Measurements from ENCODE around the gene NMNAT2.
"Not testable (repeated sequence)": the region's sequence is repeated elsewhere in the genome, so short reads cannot be mapped to it uniquely, and the experiment has no call there.

NMNAT2 gene

DNA sequence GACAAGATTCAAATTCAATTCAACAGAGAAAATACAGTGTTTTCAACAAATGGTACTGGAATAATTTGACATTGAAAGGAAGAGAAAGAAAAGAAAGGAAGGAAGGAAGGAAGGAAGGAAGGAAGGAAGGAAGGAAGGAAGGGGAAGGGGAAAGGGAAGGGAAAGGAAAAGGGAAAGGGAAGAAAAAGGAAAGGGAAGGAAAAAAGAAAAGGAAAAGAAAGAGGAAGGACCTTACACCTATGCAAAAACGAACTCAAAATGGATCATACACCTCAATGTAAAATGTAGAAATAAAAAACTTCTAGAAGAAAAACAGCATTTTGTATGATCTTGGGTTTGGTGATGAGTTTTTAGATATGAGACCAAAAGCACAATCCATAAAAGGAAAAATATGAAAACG is 19.9 kb upstream of the NMNAT2 start:
- no peak for DNase-seq
- H3K27me3 Mint-ChIP-seq, result peaks cover 38 to 40% of the 10 kb centered on the region in 2 donors
- no peak for ATAC-seq (replicated peaks)
- H3K36me3 Mint-ChIP-seq (ENCODE audit: insufficient read depth), result no peaks in the 10 kb centered on the region
- H3K4me1 Mint-ChIP-seq (ENCODE audit: low read depth in 2 of 2), result no peaks in the 10 kb centered on the region
- no peak overlapping the region for H3K4me3 Mint-ChIP-seq
- no peaks in the 10 kb centered on the region for H3K9me3 Mint-ChIP-seq
- no peak overlapping the region for H3K27ac Mint-ChIP-seq

DNA sequence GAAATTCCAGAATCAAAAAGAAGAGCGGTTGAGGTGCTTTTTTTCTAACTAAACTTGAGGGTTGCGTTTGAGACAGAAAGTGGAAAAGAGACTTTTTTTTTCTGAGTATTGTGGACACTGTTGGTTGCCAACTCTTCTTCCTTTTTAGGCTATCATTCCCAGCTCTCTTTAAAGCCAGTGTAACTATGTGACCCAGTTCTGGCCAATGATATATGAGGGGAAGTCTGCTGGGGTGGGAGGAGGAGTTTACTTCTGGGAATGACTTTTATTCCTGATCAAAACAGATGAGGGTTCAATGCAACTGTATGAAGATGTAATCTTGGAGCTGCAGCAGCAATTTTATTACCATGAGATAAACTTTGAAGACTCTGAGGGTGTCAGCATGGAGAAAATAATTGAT is 17.3 kb upstream of the NMNAT2 start:
- H3K27ac Mint-ChIP-seq, result no peak overlapping the region
- H3K9me3 Mint-ChIP-seq, result no peaks in the 10 kb centered on the region
- no peaks in the 10 kb centered on the region for H3K36me3 Mint-ChIP-seq (ENCODE audit: insufficient read depth)
- H3K4me3 Mint-ChIP-seq, result no peak overlapping the region
- peaks cover 45 to 50% of the 10 kb centered on the region in 2 donors for H3K27me3 Mint-ChIP-seq
- DNase-seq, result no peak
- no peak for ATAC-seq (replicated peaks)
- H3K4me1 Mint-ChIP-seq (ENCODE audit: low read depth in 2 of 2), result no peaks in the 10 kb centered on the region

DNA sequence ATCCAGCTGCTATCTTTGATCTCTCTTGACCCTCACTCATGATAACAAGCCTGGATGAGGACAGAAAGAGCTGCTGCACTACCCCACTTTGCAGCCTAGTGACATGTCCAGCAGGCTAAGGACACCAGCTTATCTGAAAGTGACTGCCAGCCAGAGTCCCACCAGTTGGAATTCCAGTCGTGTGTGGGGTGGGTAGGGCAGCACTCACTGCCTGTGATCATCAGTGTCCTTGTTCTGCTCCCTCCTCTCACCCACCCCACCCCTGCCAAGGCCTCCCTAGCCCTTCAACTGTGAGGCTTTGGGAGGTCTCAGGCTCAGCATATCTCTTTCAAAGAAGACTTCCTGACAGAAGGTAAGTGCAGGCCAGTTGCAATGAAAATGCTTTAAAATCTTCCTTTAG is 15.5 kb upstream of the NMNAT2 start:
- no peaks in the 10 kb centered on the region for H3K9me3 Mint-ChIP-seq
- H3K27ac Mint-ChIP-seq, result no peak overlapping the region
- peaks cover 47 to 63% of the 10 kb centered on the region in 2 donors for H3K27me3 Mint-ChIP-seq
- H3K36me3 Mint-ChIP-seq (ENCODE audit: insufficient read depth), result no peaks in the 10 kb centered on the region
- H3K4me1 Mint-ChIP-seq (ENCODE audit: low read depth in 2 of 2), result no peaks in the 10 kb centered on the region
- ATAC-seq (replicated peaks) (no peak), DNase-seq (no peak)
- H3K4me3 Mint-ChIP-seq, result no peak overlapping the region

DNA sequence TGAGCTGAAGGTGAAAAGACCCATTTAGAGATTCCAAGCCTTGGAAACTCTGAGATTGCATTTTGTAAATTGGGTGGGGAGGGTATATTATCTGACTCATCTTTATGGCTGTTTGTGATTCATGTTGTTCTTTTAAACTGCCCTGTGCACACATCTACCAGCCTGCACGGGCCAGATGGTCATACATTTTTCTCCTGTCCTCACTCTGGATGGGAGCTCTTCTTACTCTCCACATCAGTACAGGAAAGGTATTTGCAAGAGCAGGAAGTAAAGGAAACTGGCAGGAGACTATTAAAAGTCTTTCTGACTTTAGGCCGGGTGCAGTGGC is 14.3 kb upstream of the NMNAT2 start:
- no peak for DNase-seq
- Mint-ChIP-seq H3K4me1 (ENCODE audit: low read depth in 2 of 2) (no peaks in the 10 kb centered on the region), H3K36me3 (ENCODE audit: insufficient read depth) (no peaks in the 10 kb centered on the region), H3K9me3 (no peaks in the 10 kb centered on the region), H3K27me3 (peaks cover 42 to 62% of the 10 kb centered on the region in 2 donors), H3K27ac (no peak overlapping the region), H3K4me3 (no peak overlapping the region)
- ATAC-seq (replicated peaks), result no peak

- ATAC-seq (replicated peaks) (no peak), DNase-seq (no peak)
- H3K4me3 Mint-ChIP-seq, result no peak overlapping the region
- peaks cover 42 to 61% of the 10 kb centered on the region in 2 donors for H3K27me3 Mint-ChIP-seq
- H3K9me3 Mint-ChIP-seq, result no peaks in the 10 kb centered on the region
- no peaks in the 10 kb centered on the region for H3K36me3 Mint-ChIP-seq (ENCODE audit: insufficient read depth)
- H3K4me1 Mint-ChIP-seq (ENCODE audit: low read depth in 2 of 2), result no peaks in the 10 kb centered on the region
- no peak overlapping the region for H3K27ac Mint-ChIP-seq
Observed at GRCh38 chr1:183431840-183432547, 13.8 kb upstream of the NMNAT2 start.

DNA sequence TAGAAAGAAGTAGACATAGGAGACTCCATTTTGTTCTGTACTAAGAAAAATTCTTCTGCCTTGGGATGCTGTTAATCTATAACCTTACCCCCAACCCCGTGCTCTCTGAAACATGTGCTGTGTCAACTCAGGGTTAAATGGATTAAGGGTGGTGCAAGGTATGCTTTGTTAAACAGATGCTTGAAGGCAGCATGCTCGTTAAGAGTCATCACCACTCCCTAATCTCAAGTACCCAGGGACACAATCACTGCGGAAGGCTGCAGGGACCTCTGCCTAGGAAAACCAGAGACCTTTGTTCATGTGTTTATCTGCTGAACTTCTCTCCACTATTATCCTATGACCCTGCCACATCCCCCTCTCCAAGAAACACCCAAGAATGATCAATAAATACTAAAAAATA is 9.4 kb upstream of the NMNAT2 start:
- H3K36me3 Mint-ChIP-seq (ENCODE audit: insufficient read depth); H3K4me1 Mint-ChIP-seq (ENCODE audit: low read depth in 2 of 2); DNase-seq; H3K9me3 Mint-ChIP-seq; H3K4me3 Mint-ChIP-seq; ATAC-seq (replicated peaks); H3K27ac Mint-ChIP-seq: not testable (repeated sequence)
- H3K27me3 Mint-ChIP-seq, result peaks cover 29 to 62% of the 10 kb centered on the region in 2 donors

DNA sequence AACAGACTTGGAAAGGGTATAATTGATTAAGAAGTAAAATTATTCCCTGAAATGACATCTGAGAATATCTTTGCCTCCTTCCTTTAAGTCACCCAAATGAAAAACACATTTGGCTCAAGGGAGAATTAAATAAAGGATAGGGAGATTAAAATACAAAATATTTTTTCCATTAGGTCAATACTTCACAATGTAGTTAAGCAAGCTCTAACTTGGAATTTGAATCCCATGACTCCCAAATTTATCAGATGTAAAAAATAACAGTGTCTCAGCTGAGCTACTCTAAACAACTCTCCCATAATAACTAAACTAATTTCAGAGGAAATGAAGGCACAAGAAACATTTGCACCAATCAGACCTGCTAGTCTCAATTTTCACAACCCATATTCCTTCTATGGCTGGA is 6.5 kb upstream of the NMNAT2 start:
- H3K4me3 Mint-ChIP-seq, result no peak overlapping the region
- no peaks in the 10 kb centered on the region for H3K4me1 Mint-ChIP-seq (ENCODE audit: low read depth in 2 of 2)
- no peaks in the 10 kb centered on the region for H3K36me3 Mint-ChIP-seq (ENCODE audit: insufficient read depth)
- H3K9me3 Mint-ChIP-seq, result no peaks in the 10 kb centered on the region
- ATAC-seq (replicated peaks) (no peak), DNase-seq (no peak)
- peaks cover 44 to 62% of the 10 kb centered on the region in 2 donors for H3K27me3 Mint-ChIP-seq
- H3K27ac Mint-ChIP-seq, result no peak overlapping the region

DNA sequence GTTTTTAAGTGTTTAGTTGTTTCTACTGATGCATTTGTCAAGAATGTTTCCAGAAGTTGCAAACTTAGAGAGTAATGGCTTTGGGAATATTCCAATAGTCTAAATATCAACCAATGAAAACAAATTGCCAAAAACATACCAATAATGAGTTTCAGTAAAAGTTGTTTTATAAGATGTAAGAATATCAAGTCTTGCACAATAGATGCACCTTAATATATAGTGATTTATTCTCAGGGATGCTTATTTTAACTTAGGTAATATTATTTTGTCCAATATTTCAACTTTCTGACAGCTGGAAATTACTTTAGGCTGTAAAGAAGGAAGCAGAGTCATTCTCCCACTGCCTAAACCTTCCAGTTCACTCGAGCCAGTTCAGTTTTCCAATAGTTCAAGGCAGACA is 5.4 kb upstream of the NMNAT2 start:
- Mint-ChIP-seq H3K27ac (no peak overlapping the region), H3K9me3 (no peaks in the 10 kb centered on the region), H3K27me3 (peaks cover 48 to 67% of the 10 kb centered on the region in 2 donors), H3K4me1 (ENCODE audit: low read depth in 2 of 2) (peaks cover 2 to 3% of the 10 kb centered on the region in 2 donors), H3K4me3 (no peak overlapping the region), H3K36me3 (ENCODE audit: insufficient read depth) (no peaks in the 10 kb centered on the region)
- ATAC-seq (replicated peaks), result no peak
- no peak for DNase-seq

- no peak for ATAC-seq (replicated peaks)
- no peak overlapping the region for H3K4me3 Mint-ChIP-seq
- H3K27me3 Mint-ChIP-seq, result peaks cover 66 to 69% of the 10 kb centered on the region in 2 donors
- peaks cover 0 to 6% of the 10 kb centered on the region in 2 donors for H3K9me3 Mint-ChIP-seq
- peaks cover 18 to 24% of the 10 kb centered on the region in 2 donors for H3K4me1 Mint-ChIP-seq (ENCODE audit: low read depth in 2 of 2)
- no peak for DNase-seq
- no peaks in the 10 kb centered on the region for H3K36me3 Mint-ChIP-seq (ENCODE audit: insufficient read depth)
- H3K27ac Mint-ChIP-seq, result no peak overlapping the region
Observed at GRCh38 chr1:183419399-183419798, 1.2 kb upstream of the NMNAT2 start.

- Mint-ChIP-seq H3K27ac (no peak overlapping the region), H3K4me1 (ENCODE audit: low read depth in 2 of 2) (peaks cover 18 to 24% of the 10 kb centered on the region in 2 donors), H3K9me3 (peaks cover 0 to 6% of the 10 kb centered on the region in 2 donors), H3K36me3 (ENCODE audit: insufficient read depth) (no peaks in the 10 kb centered on the region), H3K4me3 (peak overlapping the region; percentile 45 to 65), H3K27me3 (peaks cover 73 to 75% of the 10 kb centered on the region in 2 donors)
- ATAC-seq (replicated peaks) (no peak), DNase-seq (no peak)
Observed at GRCh38 chr1:183418696-183419095, 516 bp upstream of the NMNAT2 start.

GRCh38 chr1:183416850-183417771 is 1.1 kb downstream of the NMNAT2 start:
- H3K4me3 Mint-ChIP-seq, result peak overlapping the region; percentile 58 to 59
- H3K36me3 Mint-ChIP-seq (ENCODE audit: insufficient read depth), result no peaks in the 10 kb centered on the region
- ATAC-seq (replicated peaks), result peak; percentile 33
- peaks cover 0 to 6% of the 10 kb centered on the region in 2 donors for H3K9me3 Mint-ChIP-seq
- H3K4me1 Mint-ChIP-seq (ENCODE audit: low read depth in 2 of 2), result peaks cover 18 to 24% of the 10 kb centered on the region in 2 donors
- peak in 1 of 3 experiments; percentile 13 for DNase-seq
- no peak overlapping the region for H3K27ac Mint-ChIP-seq
- H3K27me3 Mint-ChIP-seq, result peaks cover 70% of the 10 kb centered on the region in 2 donors

DNA sequence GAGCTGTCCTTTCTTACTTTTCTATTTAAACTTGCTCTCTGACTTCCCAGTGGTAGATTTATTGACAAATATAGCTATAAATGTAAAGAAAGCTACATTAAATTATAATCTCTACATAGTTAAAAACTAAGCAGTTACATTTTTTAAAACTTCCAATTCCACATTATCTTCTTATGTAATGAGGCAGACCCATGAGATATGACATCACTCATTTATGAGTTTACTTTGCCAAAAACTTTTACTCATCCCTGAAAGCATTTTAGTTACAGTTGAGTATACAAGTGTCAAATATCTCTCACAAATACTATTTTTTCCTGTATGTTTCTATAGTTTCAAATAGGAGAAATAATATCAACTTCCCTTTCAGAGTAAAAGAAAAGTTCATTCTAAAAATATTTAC is 3.8 kb downstream of the NMNAT2 start:
- H3K27ac Mint-ChIP-seq, result no peak overlapping the region
- H3K4me1 Mint-ChIP-seq (ENCODE audit: low read depth in 2 of 2), result peaks cover 18 to 24% of the 10 kb centered on the region in 2 donors
- ATAC-seq (replicated peaks), result no peak
- peaks cover 42 to 46% of the 10 kb centered on the region in 2 donors for H3K27me3 Mint-ChIP-seq
- no peaks in the 10 kb centered on the region for H3K36me3 Mint-ChIP-seq (ENCODE audit: insufficient read depth)
- no peak overlapping the region for H3K4me3 Mint-ChIP-seq
- DNase-seq, result no peak
- peaks cover 0 to 6% of the 10 kb centered on the region in 2 donors for H3K9me3 Mint-ChIP-seq

DNA sequence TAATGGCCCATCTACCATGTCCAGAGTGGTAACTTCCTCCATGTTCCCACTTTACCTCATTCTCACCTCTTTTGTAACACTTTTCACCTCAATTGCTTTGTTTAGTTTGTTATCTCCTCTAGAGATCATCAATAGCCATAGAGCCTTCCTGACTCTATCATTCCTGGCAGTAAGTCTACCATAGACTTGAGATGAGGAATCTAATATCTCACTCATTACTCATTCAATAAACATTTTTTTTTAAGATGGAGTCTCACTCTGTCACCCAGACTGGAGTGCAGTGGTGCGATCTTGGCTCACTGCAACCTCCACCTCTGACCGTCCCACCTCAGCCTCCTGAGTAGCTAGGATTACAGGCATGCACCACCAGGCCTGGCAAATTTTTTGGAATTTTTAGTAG is 7.1 kb downstream of the NMNAT2 start:
- no peak overlapping the region for H3K4me3 Mint-ChIP-seq
- DNase-seq (no peak), ATAC-seq (replicated peaks) (no peak)
- peaks cover 20 to 22% of the 10 kb centered on the region in 2 donors for H3K27me3 Mint-ChIP-seq
- no peaks in the 10 kb centered on the region for H3K36me3 Mint-ChIP-seq (ENCODE audit: insufficient read depth)
- H3K27ac Mint-ChIP-seq, result no peak overlapping the region
- no peaks in the 10 kb centered on the region for H3K9me3 Mint-ChIP-seq
- peaks cover 0 to under 1% of the 10 kb centered on the region in 2 donors for H3K4me1 Mint-ChIP-seq (ENCODE audit: low read depth in 2 of 2)

GRCh38 chr1:183407961-183408360 is 10.2 kb downstream of the NMNAT2 start:
- H3K9me3 Mint-ChIP-seq, result no peaks in the 10 kb centered on the region
- DNase-seq (no peak), ATAC-seq (replicated peaks) (no peak)
- no peak overlapping the region for H3K27ac Mint-ChIP-seq
- no peak overlapping the region for H3K4me3 Mint-ChIP-seq
- no peaks in the 10 kb centered on the region for H3K4me1 Mint-ChIP-seq (ENCODE audit: low read depth in 2 of 2)
- peaks cover 19 to 43% of the 10 kb centered on the region in 2 donors for H3K27me3 Mint-ChIP-seq
- H3K36me3 Mint-ChIP-seq (ENCODE audit: insufficient read depth), result no peaks in the 10 kb centered on the region

Data from effector memory CD8-positive, alpha-beta T cell (primary cell).